Thyroid gland (tissue), 4 donors: Measurements from ENCODE around the gene MAPK11.

Experiments used
- POLR2A ChIP-seq, 2 donors: fragments of 450-650 bp; IDR thresholded peaks; one replicate each; pipeline ENCODE4 v1.6.1; 2017; ENCODE audit warnings: antibody characterized with exemption in 2 of 2, mild to moderate bottlenecking in 2 of 2, moderate library complexity in 1 of 2
- TF ChIP-seq, protein P1 (sequence below), 6 experiments: fragments of 200-600 bp in 3 of 6; fragments of 450-650 bp in 3 of 6; sonication (generic) in 3 of 6; IDR thresholded peaks; one replicate each; pipeline ENCODE4 v1.5.1; 2016 to 2019; ENCODE audit warnings: antibody characterized with exemption in 6 of 6, mild to moderate bottlenecking in 2 of 6, inconsistent platforms in 1 of 6, moderate library complexity in 1 of 6

DNA sequence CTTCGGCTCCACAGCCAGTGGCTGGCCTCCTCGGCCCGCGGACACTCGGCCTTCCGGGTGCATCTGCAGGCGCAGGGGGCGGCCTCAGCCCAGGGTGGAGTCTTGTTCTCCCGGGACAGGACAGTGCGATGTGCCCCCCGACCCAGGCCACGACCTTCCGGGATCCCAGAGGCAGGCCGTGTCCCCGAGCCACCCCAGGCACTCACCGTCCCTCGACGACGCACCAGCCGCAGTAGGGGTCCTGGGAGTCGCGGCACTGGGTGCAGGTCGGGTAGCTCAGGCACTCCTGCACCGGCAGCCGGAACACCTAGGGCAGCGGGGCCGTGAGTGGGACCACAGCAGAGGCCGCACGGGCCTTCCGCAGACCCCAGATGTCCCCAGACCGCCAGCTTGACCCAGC lies 17.6 kb upstream of the MAPK11 start:
- TF ChIP-seq, protein P1, sequence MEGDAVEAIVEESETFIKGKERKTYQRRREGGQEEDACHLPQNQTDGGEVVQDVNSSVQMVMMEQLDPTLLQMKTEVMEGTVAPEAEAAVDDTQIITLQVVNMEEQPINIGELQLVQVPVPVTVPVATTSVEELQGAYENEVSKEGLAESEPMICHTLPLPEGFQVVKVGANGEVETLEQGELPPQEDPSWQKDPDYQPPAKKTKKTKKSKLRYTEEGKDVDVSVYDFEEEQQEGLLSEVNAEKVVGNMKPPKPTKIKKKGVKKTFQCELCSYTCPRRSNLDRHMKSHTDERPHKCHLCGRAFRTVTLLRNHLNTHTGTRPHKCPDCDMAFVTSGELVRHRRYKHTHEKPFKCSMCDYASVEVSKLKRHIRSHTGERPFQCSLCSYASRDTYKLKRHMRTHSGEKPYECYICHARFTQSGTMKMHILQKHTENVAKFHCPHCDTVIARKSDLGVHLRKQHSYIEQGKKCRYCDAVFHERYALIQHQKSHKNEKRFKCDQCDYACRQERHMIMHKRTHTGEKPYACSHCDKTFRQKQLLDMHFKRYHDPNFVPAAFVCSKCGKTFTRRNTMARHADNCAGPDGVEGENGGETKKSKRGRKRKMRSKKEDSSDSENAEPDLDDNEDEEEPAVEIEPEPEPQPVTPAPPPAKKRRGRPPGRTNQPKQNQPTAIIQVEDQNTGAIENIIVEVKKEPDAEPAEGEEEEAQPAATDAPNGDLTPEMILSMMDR (IDR thresholded peaks at IDR 0.05): no peak
- no peak for TF ChIP-seq POLR2A (IDR thresholded peaks at IDR 0.05)
